ENCODE results near the gene RHCG. TPM values are rescaled to one million over a fixed set of nuclear protein-coding genes. Genes with fewer than 3 reads are reported as not detected.

Gene RHCG
- total RNA-seq, 8 experiments from 2014 or later = 0.11 to 6.1 (median 0.76) TPM; not detected in 5

GRCh38 chr15:89461386-89461785 is 35.0 kb downstream of the RHCG start:
- Histone ChIP-seq H3K27ac (no peak overlapping the region), H3K4me1 (replicated peaks in 1 of 2) (peaks cover 2 to 16% of the 10 kb centered on the region in 2 donors), H3K4me3 (no peak overlapping the region)
- ATAC-seq (replicated peaks in 6 of 8) = peak in 2 of 8 experiments; percentile 9 to 13
- WGBS, 10 experiments = 40 to 63% (median 60%) methylated on average over 1 to 3 of the region's 4 CpGs; no CpG with 5 or more reads in 7 of the 10 experiments
- in situ Hi-C loops (cut with MboI; ENCODE audit: low pct_unique_long_range_greater_than_20kb in 2 of 9, low sequenced_read_pairs in 9 of 9, unreplicated experiment in 9 of 9) = loop anchor here in 1 of 9 experiments (25.0 kb wide), 1 partner anchor 99 kb away; no protein-coding TSS in a partner anchor

- 0% methylated on average over 1 of the region's 2 CpGs; no CpG with 5 or more reads in 9 of the 10 experiments for WGBS, 10 experiments
- in situ Hi-C loops (cut with MboI; ENCODE audit: low pct_unique_long_range_greater_than_20kb in 2 of 9, low sequenced_read_pairs in 9 of 9, unreplicated experiment in 9 of 9) = loop anchor here in 1 of 9 experiments (25.0 kb wide), 1 partner anchor 98 kb away; no protein-coding TSS in a partner anchor
- Histone ChIP-seq H3K4me1 (replicated peaks in 1 of 2) (peaks cover 2 to 16% of the 10 kb centered on the region in 2 donors), H3K27ac (no peak overlapping the region), H3K4me3 (no peak overlapping the region)
- ATAC-seq (replicated peaks in 6 of 8) = no peak
Measured at GRCh38 chr15:89460048-89460447, 36.3 kb downstream of the RHCG start.

GRCh38 chr15:89459271-89460038 is 36.9 kb downstream of the RHCG start:
- Histone ChIP-seq H3K4me3 (no peak overlapping the region), H3K4me1 (replicated peaks in 1 of 2) (peaks cover 2 to 16% of the 10 kb centered on the region in 2 donors), H3K27ac (no peak overlapping the region)
- ATAC-seq (replicated peaks in 6 of 8) = no peak
- in situ Hi-C loops (cut with MboI; ENCODE audit: low pct_unique_long_range_greater_than_20kb in 2 of 9, low sequenced_read_pairs in 9 of 9, unreplicated experiment in 9 of 9) = loop anchor here in 1 of 9 experiments (25.0 kb wide), 1 partner anchor 97 kb away; no protein-coding TSS in a partner anchor
- WGBS, 10 experiments = 33 to 83% (median 71%) methylated on average over 1 of the region's 2 CpGs; no CpG with 5 or more reads in 4 of the 10 experiments

GRCh38 chr15:89458440-89458839 is 37.9 kb downstream of the RHCG start:
- 17 to 43% (median 29%) methylated on average over 1 to 4 of the region's 4 CpGs; no CpG with 5 or more reads in 2 of the 10 experiments for WGBS, 10 experiments
- Histone ChIP-seq H3K4me1 (replicated peaks in 1 of 2) (peaks cover 2 to 16% of the 10 kb centered on the region in 2 donors), H3K27ac (no peak overlapping the region), H3K4me3 (no peak overlapping the region)
- no peak for ATAC-seq (replicated peaks in 6 of 8)
- in situ Hi-C loops (cut with MboI; ENCODE audit: low pct_unique_long_range_greater_than_20kb in 2 of 9, low sequenced_read_pairs in 9 of 9, unreplicated experiment in 9 of 9) = loop anchor here in 1 of 9 experiments (25.0 kb wide), 1 partner anchor 96 kb away; no protein-coding TSS in a partner anchor

- in situ Hi-C loops (cut with MboI; ENCODE audit: low pct_unique_long_range_greater_than_20kb in 2 of 9, low sequenced_read_pairs in 9 of 9, unreplicated experiment in 9 of 9) = loop anchor here in 1 of 9 experiments (25.0 kb wide), 1 partner anchor 95 kb away; no protein-coding TSS in a partner anchor
- peaks cover 2 to 14% of the 10 kb centered on the region in 2 donors for H3K4me1 ChIP-seq (replicated peaks in 1 of 2)
- ATAC-seq (replicated peaks in 6 of 8) = peak in 1 of 8 experiments; percentile 57
- no peak overlapping the region for H3K27ac ChIP-seq
- no peak overlapping the region for H3K4me3 ChIP-seq
Measured at GRCh38 chr15:89457086-89457485, 39.3 kb downstream of the RHCG start.

- in situ Hi-C loops (cut with MboI; ENCODE audit: low pct_unique_long_range_greater_than_20kb in 2 of 9, low sequenced_read_pairs in 9 of 9, unreplicated experiment in 9 of 9) = loop anchor here in 1 of 9 experiments (25.0 kb wide), 1 partner anchor 93 kb away; no protein-coding TSS in a partner anchor
- H3K27ac ChIP-seq = no peak overlapping the region
- peaks cover 1 to 2% of the 10 kb centered on the region in 2 donors for H3K4me1 ChIP-seq (replicated peaks in 1 of 2)
- H3K4me3 ChIP-seq = no peak overlapping the region
- WGBS, 10 experiments = 40 to 50% methylated on average over 1 of the region's 1 CpG; no CpG with 5 or more reads in 8 of the 10 experiments
- no peak for ATAC-seq (replicated peaks in 6 of 8)
Measured at GRCh38 chr15:89455535-89455934, 40.8 kb downstream of the RHCG start.

- H3K4me1 ChIP-seq (replicated peaks in 1 of 2) = peaks cover 12 to 15% of the 10 kb centered on the region in 2 donors
- H3K4me3 ChIP-seq = no peak overlapping the region
- H3K27ac ChIP-seq = no peak overlapping the region
- in situ Hi-C loops (cut with MboI; ENCODE audit: low pct_unique_long_range_greater_than_20kb in 2 of 9, low sequenced_read_pairs in 9 of 9, unreplicated experiment in 9 of 9) = loop anchor here in 1 of 9 experiments (25.0 kb wide), 1 partner anchor 90 kb away; no protein-coding TSS in a partner anchor
- ATAC-seq (replicated peaks in 6 of 8) = peak in 2 of 8 experiments; percentile 17 to 31
- 20 to 71% (median 55%) methylated on average over 1 to 5 of the region's 8 CpGs; no CpG with 5 or more reads in 5 of the 10 experiments for WGBS, 10 experiments
Measured at GRCh38 chr15:89452330-89452836, 44.0 kb downstream of the RHCG start.

GRCh38 chr15:89451846-89452245 is 44.5 kb downstream of the RHCG start:
- WGBS, 10 experiments = 0 to 100% (median 80%) methylated on average over 1 of the region's 1 CpG; no CpG with 5 or more reads in 3 of the 10 experiments
- no peak overlapping the region for H3K27ac ChIP-seq
- H3K4me1 ChIP-seq (replicated peaks in 1 of 2) = peaks cover 12 to 15% of the 10 kb centered on the region in 2 donors
- H3K4me3 ChIP-seq = no peak overlapping the region
- in situ Hi-C loops (cut with MboI; ENCODE audit: low pct_unique_long_range_greater_than_20kb in 2 of 9, low sequenced_read_pairs in 9 of 9, unreplicated experiment in 9 of 9) = loop anchor here in 1 of 9 experiments (25.0 kb wide), 1 partner anchor 90 kb away; no protein-coding TSS in a partner anchor
- peak in 1 of 8 experiments; percentile 86 for ATAC-seq (replicated peaks in 6 of 8)

GRCh38 chr15:89450076-89451006 is 46.0 kb downstream of the RHCG start:
- ATAC-seq (replicated peaks in 6 of 8) = no peak

GRCh38 chr15:89448825-89449224 is 47.6 kb downstream of the RHCG start:
- H3K4me3 ChIP-seq = no peak overlapping the region
- in situ Hi-C loops (cut with MboI; ENCODE audit: low pct_unique_long_range_greater_than_20kb in 2 of 9, low sequenced_read_pairs in 9 of 9, unreplicated experiment in 9 of 9) = no loop called here
- WGBS, 10 experiments = 7 to 40% methylated on average over 3 of the region's 11 CpGs; no CpG with 5 or more reads in 8 of the 10 experiments
- H3K27ac ChIP-seq = no peak overlapping the region
- ATAC-seq (replicated peaks in 6 of 8) = peak in 7 of 8 experiments; percentile 58 to 88 (median 69)
- peaks cover 31 to 34% of the 10 kb centered on the region in 2 donors for H3K4me1 ChIP-seq (replicated peaks in 1 of 2)

More at GRCh38 chr15:89450076-89451006, 46.0 kb downstream of the RHCG start:
- H3K4me1 ChIP-seq (replicated peaks in 1 of 2) = peaks cover 15 to 19% of the 10 kb centered on the region in 2 donors
- in situ Hi-C loops (cut with MboI; ENCODE audit: low pct_unique_long_range_greater_than_20kb in 2 of 9, low sequenced_read_pairs in 9 of 9, unreplicated experiment in 9 of 9) = loop anchor here in 1 of 9 experiments (25.0 kb wide), 1 partner anchor 88 kb away; no protein-coding TSS in a partner anchor
- H3K27ac ChIP-seq = no peak overlapping the region
- 6 to 90% (median 26%) methylated on average over 2 to 10 of the region's 11 CpGs for WGBS, 10 experiments
- H3K4me3 ChIP-seq = no peak overlapping the region

GRCh38 chr15:89447676-89448075 is 48.7 kb downstream of the RHCG start:
- Histone ChIP-seq H3K27ac (no peak overlapping the region), H3K4me1 (replicated peaks in 1 of 2) (peaks cover 34 to 35% of the 10 kb centered on the region in 2 donors), H3K4me3 (no peak overlapping the region)
- no peak for ATAC-seq (replicated peaks in 6 of 8)
- in situ Hi-C loops (cut with MboI; ENCODE audit: low pct_unique_long_range_greater_than_20kb in 2 of 9, low sequenced_read_pairs in 9 of 9, unreplicated experiment in 9 of 9) = no loop called here
- 73 to 100% (median 77%) methylated on average over 1 to 5 of the region's 8 CpGs; no CpG with 5 or more reads in 7 of the 10 experiments for WGBS, 10 experiments

GRCh38 chr15:89446255-89446891 is 50.0 kb downstream of the RHCG start:
- H3K4me1 ChIP-seq (replicated peaks in 1 of 2) = peaks cover 35 to 37% of the 10 kb centered on the region in 2 donors
- 40 to 100% (median 74%) methylated on average over 1 to 8 of the region's 9 CpGs; no CpG with 5 or more reads in 1 of the 10 experiments for WGBS, 10 experiments
- no peak overlapping the region for H3K27ac ChIP-seq
- in situ Hi-C loops (cut with MboI; ENCODE audit: low pct_unique_long_range_greater_than_20kb in 2 of 9, low sequenced_read_pairs in 9 of 9, unreplicated experiment in 9 of 9) = no loop called here
- no peak overlapping the region for H3K4me3 ChIP-seq
- ATAC-seq (replicated peaks in 6 of 8) = no peak

All from motor neuron (in vitro differentiated cells).